Activated naive CD4-positive, alpha-beta T cell (primary cell): ENCODE data around the gene ACYP1.
"Not testable (repeated sequence)": the region's sequence is repeated elsewhere in the genome, so short reads cannot be mapped to it uniquely, and the experiment has no call there.

Experiments used
- DNase-seq, 4 experiments: peaks; one replicate each; lab custom pipeline; 2025; lab: John Stamatoyannopoulos, UW

Gene ACYP1

DNA sequence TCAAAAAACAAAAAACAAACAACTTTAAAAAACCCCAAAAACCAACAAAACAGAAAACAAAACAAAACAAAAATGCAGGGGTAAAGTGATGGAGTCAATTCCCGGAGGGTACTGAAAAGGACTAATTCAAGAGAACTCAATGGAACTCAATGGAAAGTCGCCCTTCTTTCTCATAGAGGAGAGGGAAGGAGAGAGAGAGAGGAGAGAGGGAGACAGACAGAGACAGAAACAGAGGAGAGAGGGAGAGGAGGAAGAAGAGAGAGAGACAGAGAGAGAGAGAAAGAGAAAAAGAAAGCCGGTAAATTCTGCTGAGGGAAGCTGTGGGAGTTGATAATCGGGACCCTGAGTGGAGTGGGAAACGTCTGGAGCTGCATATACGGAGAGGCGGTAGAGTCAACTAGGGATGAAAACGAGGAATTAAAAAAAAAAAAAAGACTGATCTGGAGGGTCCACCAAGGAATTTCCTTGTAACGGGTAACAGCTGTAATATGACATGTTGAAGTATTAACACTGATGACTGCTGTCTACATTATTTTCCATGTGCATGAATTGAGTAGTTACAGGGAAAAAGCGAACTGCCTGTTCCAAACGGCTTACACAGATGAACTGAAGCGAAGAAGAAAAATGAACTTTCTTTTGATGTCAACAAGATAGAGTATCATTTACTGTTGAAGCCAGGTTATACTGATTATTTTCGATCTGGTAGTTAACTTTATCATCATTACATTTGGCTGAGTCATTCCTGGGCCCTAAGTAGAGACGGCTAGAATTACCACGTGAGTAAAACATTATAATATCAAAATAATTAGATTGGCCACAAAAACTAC is 4.7 kb upstream of the ACYP1 start:
- DNase-seq, result no peak

DNA sequence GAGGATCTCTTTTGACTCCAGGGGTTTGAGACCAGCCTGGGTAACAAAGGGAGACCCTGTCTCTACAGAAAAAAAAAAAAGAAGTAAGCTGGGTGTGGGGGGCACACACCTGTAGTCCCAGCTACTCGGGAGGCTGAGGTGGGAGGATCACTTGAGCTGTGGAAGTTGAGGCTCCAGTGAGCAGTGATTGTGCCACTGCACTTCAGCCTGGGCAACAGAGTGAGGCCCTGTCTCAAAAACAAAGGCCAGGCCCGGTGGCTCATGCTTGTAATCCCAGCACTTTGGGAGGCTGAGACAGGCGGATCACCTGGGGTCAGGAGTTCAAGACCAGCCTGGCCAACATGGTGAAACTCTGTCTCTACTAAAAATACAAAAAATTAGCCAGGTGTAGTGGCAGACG is 3.9 kb upstream of the ACYP1 start:
- DNase-seq, result not testable (repeated sequence)

DNA sequence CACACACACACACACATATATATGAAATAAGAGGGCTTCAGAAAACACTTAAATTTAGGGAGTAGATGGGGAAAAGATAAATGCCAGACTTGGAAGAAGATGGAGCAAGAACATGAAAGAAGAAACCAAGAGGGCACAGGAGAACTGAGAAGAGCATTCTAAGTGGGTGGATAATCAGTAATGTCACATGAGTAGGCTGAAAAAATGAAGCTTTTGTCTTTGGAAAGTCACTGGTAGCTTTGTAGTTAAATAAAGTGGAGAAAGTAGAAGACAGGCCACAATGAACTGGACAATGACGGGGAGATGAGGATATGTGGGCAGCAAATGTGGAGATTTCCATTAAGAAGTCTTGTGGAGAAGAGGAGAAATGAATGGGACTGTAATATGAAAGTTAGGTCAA is 3.4 kb upstream of the ACYP1 start:
- DNase-seq, result no peak

DNA sequence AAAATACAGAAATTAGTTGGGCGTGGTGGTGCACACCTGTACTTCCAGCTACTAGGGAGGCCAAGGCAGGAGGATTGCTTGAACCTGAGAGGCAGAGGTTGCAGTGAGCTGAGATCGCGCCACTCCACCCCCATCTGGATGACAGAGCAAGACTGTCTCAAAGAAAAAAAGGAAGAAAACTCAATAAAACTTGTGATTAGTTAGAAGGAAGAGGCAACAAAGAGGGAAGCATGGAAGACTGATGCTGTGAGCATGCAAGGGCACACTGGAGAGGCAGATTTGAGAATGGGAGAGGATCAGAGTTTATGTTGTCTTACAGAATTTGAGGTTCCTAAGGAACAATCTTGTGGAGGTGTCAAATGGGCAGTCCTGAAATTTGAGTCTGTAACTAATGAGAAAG is 2.9 kb upstream of the ACYP1 start:
- no peak for DNase-seq

DNA sequence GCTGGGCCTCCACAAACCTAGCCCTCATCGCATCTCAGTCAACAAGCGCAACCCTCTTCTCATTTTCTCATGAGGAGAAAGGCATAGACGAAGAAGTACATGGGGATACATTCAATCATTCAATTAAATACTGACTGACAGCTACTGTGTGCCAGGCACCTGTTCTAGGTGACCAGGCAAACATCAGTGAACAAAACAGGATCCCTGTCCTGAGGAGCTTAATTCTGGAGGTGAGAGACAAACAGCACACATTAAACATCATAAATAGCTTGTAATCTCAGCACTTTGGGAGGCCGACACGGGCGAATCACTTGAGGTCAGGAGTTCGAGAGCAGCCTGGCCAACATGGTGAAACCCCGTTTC is 362 bp upstream of the ACYP1 start:
- DNase-seq, result no peak

DNA sequence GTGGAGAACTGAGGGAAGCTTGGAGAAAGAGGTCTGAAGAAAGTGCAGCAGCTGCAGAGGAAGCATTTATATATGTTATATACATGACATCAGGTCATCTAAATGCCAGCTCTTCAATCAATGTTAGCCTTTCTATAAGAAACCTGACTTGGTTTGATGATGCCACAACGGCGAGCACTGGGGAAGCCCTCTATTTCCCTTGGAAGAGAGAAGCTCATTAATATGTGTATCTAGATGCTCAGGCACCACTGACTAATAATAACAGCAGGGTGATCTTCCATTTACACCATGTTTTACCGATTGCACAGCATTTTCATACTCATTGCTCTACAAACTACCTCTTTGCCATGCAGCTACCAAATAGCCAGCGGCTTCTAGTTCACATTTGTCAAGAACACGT is 811 bp downstream of the ACYP1 start:
- no peak for DNase-seq

DNA sequence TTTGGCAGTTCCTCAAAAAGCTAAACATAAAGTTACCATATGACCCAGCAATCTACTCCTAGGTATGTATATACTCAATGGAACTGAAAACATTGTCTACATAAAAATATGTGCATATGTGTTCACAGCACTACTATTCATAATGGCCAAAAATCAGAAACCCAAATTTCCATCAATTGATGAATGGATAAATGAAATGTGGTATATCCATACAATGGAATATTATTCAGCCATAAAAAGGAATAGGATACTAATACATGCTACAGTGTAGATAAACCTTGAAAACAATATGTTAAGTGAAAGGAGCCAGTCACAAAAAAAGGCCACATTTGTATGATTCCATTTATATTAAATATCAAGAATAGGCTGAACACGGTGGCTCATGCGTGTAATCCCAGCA is 3.4 kb downstream of the ACYP1 start:
- no peak for DNase-seq

DNA sequence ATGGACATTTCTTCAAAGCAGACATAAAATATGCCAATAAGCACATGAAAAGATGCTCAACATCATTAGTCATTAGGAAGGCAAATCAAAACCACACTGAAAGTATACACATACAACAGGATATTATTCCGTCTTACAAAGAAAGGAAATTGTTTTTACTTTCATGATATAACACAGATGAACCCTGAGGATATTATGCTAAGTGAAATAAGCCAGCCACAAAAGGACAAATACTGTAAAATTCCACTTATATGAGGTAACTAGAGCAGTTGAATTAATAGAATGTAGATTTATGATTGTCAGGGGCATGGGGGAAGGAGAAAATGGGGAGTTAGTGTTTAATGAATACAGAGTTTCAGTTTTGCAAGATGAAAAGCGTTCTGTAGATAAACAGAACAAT is 4.2 kb downstream of the ACYP1 start:
- DNase-seq, result no peak

DNA sequence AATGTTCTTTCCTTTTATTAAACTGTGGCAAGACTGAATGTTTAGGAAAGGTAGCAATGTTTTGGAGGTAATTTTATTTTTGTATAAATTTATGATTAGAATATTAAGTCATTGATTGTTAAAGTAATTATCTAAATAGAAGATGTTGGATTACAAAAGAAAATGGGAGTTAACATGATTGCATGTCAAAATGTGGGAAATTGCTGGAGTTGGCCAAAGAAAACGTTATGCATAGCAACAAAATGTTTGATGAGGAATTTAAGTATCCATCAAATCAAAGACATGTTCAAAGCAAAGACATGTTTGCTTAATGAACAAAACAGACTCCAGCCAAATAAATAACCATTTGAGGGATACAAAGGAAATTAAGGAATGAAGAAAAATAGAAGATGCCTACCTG is 9.4 kb downstream of the ACYP1 start:
- no peak for DNase-seq

DNA sequence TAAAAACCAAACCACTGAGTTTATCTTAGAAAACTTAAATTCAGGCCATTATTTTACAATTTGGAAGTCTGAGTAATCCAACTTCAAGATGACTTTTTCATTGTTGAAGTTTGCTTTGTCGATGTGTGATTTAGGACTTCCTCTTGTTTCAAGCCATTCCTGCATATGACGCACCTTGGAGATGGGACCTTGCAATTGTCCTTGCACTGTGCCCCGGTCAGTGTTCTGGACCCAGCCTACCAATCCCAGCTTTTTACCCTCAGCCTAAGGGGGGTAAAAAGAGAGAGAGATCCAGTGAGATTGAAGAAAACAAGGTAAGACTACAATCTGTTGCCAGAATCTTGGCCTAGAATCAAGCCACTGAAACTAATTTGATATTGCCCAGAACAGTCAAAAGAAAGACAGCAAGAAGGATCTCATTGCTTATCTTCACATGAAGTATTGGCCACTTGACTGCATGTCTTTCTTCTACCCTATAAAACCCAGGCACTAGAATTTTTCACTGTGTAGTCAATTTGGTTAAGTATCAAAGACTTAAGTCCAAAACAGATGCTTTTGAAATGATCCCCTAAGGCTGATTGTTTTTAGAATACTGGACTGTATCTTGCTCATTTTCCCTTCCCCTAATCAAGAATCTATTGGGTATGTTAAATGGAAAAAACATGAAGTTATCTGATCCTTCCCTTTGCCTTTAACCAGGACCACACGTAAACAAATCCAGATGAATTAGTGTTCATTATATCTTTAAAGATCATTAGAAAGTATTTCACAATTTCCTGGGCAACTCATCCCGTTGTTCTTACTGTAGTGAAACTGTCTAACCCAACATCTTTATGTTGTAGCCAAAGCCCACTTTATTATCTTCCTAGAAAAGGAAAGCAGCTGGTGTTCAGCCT is 10.2 kb downstream of the ACYP1 start:
- no peak for DNase-seq

DNA sequence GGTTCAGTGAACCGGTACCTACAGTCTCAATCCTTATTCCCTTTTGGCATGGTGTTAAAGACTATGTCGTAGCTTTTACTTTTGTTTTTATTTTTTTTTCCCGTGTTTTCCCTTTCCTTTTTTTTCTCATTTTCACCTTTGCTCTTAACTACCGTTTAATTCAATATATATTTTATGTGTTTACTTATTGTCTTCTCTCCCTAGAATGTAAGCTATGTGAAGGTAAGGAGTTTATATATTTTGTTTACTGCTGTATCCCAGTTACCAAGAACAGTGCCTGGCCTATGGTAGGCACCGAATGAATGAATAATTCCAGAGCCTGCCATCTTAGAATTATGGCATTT is 12.3 kb downstream of the ACYP1 start:
- DNase-seq, result no peak

DNA sequence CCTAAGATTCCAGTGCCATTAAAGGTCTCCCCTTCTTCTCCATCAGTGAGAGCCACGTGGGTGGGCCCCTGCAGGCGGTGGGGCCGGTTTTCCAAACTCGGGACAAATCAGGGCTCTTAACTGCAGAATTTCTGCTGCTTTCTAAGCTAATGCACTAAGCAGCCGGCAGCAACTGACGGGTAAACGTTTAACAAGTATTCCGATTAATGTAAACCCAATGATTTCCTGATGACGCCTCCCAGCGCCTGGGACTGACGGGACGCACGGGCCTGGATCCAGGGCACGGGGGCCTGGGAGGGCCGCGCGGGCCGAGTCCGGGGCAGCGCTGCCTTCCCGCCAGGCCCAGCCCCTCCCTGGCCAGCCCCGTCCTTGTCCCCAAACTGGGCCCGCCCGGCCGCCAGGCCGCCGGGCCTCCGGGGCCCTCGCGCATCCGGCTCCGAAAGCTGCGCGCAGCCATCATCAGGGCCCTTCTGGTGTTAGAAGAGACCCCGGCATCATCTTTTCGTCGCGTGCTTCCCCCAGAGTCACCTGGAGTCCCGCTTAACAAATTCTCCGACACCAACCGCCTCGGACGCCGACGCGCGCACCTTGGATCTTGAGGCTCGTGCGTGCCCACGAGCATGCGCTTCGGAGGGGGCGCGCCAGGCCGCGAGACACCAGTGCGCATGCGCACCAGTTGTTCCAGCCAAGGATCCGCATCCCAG is 12.8 kb downstream of the ACYP1 start, which contains the start of gene MLH3:
Gene MLH3 (minus strand): TSS at position 616 of the 704 bp plus-strand sequence. CDS start 1,812 bp downstream, outside the sequence.
- DNase-seq, result peak; percentile 59 to 73 (median 64)

DNA sequence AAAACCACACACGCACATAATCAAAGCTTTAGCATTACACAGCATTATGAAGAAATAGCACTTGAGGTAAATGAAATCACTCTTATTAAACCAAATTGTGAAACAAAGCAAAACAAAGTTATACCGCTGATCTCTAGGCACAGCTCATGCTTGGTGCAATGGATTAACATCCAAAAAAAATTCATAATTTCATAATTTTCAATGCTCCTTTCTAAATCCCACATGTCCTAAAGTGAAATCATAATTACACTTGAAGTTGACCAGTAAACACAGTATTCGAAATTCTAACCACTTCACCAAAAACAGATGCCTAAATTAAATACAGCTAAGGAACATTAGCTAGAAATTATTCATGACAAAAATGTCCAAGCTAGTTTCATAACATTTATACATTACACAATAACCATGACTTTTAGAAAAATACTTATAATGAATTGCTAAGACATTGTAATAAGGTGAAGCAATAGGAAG is 14.1 kb downstream of the ACYP1 start:
- no peak for DNase-seq

DNA sequence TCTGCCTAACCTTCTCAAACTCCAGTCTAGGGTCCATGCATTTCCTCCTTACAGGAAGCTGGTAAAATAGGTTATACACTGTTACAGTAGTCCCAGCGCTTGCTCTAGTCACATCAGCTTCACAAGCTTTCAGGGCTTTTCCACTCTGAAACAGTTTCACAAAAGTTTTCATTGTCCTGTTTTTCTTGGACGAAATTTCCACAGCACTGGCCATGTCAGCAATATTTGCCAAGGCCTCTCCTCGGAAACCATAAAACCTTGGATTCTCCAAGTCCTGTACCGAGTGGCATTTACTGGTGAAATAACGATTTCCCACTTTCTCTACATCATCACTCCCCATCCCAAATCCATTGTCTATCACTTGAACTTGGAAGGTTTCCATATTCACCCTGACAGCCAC is 14.7 kb downstream of the ACYP1 start:
- no peak for DNase-seq

DNA sequence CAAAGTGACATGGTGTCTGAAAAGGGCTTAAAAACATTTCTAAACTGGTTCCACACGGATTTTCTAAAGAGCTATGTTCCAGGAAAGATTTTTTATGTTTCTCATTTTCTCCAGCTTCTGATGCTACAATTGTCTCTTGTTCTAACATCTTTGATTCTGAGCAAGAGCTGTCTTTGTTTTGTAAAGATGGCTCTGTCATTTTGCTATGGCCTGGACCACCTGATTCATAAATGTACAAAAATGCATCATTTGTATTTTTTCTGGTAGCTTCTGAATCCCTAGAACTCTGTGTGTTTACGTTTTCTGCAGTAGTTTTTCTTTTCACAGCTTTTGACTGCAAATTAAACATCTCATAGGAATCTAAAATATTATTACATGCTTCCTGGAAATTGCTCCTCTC is 15.7 kb downstream of the ACYP1 start:
- no peak for DNase-seq

DNA sequence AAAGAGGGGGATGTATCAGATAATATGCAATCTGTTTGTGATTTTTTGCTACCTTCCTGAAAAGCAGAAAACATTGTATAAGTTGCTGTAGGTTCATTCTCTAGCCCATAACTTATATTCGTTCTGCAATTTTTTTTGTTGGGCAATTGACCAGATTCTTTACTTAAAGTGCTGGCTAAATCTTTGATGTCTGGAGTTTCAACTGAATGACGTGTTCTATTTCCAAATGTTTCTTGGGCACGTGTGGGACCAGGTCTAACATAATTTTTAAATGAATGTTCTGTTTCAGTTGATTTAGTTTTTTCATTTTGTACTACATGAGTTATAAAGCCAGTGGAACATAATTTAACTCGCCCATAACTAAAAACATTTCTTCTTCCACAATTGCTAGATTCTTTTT is 16.3 kb downstream of the ACYP1 start:
- no peak for DNase-seq

DNA sequence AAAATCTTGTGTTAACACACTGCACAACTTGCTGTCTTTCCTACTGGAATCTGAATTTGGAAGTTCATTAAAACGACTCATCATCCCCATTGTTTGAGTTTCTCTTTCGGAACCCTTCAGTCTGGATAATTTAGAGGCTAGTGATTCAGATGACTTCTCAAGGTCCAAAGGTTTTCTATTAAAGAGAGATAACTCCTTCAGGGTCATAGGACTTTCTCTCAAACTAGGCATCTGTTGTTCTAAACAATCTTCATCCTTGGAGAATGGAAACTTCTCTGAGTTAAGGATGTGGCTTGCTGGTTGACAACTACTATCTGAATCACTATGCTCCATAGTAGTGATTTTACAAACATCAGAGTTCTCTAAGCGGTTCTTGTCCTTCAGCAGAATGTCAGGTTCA is 16.9 kb downstream of the ACYP1 start:
- DNase-seq, result no peak

DNA sequence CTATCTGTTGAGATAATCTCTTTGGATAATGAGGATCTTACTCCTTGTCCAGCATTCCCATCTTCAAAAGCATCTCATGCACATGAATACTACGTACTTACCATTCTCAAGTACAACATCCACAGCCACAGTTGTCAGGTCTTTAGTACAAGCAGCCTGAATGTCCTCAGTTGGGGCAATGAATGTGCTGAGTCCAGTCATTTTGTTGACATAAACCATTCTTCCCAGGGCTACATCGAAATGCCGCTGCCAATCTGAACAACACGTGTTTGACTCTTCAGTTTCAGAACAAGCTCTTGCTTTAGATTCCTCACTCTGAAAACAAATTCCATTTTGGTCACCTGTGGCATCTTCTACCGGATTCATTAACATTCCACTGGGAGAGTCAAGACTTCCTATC is 17.5 kb downstream of the ACYP1 start:
- no peak for DNase-seq

DNA sequence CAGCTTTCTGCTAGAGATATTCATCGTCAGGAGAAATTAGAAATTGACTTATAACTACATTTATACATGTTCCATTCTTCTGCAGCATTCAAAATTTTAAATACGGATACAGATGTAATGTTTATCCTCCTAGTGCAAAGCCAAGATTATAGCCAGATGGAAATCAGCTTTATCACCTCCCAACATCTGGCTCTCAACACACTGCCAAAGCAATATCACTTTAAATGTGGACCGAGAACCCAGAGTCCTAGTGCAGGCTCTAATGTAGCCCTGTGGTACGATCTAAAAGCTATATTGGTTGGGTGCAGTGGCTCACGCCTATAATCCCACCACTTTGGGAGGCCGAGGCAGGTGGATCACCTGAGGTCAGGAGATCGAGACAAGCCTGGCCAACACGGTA is 19.1 kb downstream of the ACYP1 start:
- no peak for DNase-seq

DNA sequence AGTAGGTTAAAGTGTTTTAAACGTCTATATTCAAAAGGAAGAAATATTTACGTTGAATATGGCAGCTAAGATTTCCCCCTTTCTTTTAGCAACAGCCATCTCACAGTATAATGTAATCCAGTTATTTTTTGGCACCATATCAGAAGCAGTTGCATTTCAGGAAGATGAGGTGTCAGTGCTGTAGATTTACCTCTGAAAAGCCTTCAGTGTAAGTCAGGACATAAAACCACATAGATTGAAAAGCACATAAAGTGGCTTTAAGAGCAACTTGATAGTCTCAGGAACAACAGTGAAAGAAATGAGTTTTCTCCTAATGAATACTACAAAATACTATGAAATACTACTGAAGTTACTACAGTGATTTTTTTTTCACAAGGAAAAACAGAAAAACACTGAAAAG is 19.5 kb downstream of the ACYP1 start:
- no peak for DNase-seq

DNA sequence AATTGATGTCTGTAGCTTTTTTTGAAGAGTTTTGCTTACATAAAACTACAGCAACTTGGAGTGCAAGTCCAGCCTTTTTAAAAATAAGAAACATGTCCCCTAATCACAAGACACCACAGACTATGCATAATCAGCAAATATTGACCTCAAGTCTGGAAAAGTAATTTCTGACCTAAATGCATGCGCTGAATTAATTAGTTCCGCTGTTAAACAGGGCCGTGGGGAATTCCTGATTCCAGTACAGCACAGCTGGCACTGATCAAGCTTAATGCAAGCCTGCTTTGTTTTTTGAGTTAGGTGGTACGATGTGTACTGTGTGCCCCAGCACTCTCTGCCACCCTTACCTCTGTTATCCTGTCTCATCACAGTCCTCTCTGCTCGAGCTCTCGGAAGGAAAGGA is 21.8 kb downstream of the ACYP1 start:
- DNase-seq, result no peak

DNA sequence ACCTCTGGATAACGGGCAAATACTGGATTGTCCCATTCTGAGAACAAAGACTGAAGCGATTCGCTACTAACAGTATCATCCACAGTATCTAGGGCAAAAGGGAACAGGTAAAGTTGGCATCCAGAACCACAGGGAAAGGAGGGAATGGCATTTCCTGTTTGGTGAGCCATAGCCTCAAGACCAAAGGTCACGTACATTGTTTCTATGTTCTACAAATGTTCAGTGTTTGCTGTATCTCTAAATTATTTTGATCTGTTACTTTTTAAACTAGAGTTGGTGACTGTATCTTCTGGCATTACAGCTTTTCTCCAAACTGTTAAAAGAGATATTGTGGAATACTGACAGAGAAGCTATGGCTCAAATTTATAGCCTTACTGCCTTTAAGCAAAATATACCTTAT is 22.2 kb downstream of the ACYP1 start:
- DNase-seq, result no peak

DNA sequence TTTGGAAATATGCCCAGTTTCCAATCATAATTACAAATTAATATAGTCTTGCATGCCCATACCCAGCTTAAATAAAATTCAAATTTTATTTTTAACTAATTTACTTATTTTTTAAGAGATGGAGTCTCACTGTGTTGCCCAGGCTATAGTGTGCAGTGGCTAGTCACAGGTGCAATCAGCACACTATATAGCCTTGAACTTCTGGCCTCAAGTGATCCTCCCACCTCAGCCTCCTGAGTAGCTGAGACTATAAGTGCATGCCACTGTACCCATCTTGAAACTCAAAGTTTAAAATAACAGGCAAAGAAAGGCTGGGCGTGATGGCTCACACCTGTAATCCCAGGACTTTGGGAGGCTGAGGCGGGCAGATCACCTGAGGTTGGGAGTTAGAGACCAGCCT is 22.9 kb downstream of the ACYP1 start:
- no peak for DNase-seq
